Keratinocyte (primary cell): ENCODE results near the gene CALCOCO1.
A peak's percentile ranks its signal among the peaks of the same experiment; 100 is the strongest.

Source experiments
- EZH2 ChIP-seq: IDR thresholded peaks from one replicate; pipeline ENCODE4 v1.6.1; 2012; ENCODE audit warnings: inconsistent platforms, mild to moderate bottlenecking, low read length, moderate library complexity
- TF ChIP-seq, protein P1 (sequence below), 3 experiments: IDR thresholded peaks in 1 of 3; conservative IDR thresholded peaks in 1 of 3; optimal IDR thresholded peaks in 1 of 3; 2 replicates in 2 of 3; 3 replicates in 1 of 3; pipeline versions ENCODE3 to v1.5.1; 2011; ENCODE audit warnings: low read length in 3 of 3, mild to moderate bottlenecking in 3 of 3, moderate library complexity in 2 of 3, control low read depth in 1 of 3, inconsistent platforms in 1 of 3; ENCODE audit not compliant: insufficient read depth in 2 of 3; ENCODE audit errors: extremely low read depth in 1 of 3

DNA sequence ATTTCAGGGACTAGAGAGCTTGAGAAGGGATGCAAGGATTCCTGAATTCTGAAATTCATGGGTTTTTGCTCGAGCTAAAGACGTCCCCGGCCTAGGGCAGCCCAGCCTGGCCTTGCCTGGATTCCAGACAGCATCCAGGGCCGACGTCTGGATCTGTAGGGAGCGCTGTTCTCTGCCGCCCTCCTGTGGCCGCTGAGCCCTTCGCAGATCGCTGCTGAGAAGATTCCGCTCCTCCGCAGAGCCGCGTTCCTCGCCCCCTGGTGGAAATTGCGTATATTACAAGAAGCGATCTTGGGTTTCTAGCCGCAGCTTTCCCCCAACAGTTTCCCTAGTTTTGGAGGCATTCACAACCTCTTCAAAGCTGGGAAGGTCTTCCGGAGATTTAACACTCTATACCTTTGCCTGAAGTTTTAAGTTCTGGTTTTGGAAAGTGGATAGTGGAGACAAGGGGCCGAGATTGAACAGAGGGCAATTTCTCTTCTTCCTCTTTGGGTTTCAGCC is 19.4 kb upstream of the CALCOCO1 start:
- TF ChIP-seq, protein P1, sequence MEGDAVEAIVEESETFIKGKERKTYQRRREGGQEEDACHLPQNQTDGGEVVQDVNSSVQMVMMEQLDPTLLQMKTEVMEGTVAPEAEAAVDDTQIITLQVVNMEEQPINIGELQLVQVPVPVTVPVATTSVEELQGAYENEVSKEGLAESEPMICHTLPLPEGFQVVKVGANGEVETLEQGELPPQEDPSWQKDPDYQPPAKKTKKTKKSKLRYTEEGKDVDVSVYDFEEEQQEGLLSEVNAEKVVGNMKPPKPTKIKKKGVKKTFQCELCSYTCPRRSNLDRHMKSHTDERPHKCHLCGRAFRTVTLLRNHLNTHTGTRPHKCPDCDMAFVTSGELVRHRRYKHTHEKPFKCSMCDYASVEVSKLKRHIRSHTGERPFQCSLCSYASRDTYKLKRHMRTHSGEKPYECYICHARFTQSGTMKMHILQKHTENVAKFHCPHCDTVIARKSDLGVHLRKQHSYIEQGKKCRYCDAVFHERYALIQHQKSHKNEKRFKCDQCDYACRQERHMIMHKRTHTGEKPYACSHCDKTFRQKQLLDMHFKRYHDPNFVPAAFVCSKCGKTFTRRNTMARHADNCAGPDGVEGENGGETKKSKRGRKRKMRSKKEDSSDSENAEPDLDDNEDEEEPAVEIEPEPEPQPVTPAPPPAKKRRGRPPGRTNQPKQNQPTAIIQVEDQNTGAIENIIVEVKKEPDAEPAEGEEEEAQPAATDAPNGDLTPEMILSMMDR (optimal IDR thresholded peaks at IDR 0.05 in 1 of 3, IDR thresholded peaks at IDR 0.05 in 1 of 3, conservative IDR thresholded peaks at IDR 0.05 in 1 of 3; ENCODE audit: extremely low read depth in 1 of 3, insufficient read depth in 2 of 3, low read length in 3 of 3): peak; percentile 100
- no peak for TF ChIP-seq EZH2
